GM12874 (cell line): ENCODE data around the gene ZNF205.

Source experiments
- CTCF ChIP-seq: IDR thresholded peaks from 2 replicates; pipeline ENCODE4 v1.5.1; 2011; ENCODE audit warnings: low read depth, mild to moderate bottlenecking, control low read depth, low read length, moderate library complexity; ENCODE audit not compliant: insufficient read depth

ZNF205 gene

GRCh38 chr16:3149193-3149530, 36.8 kb downstream of the ZNF205 start:
- no peak for TF ChIP-seq CTCF

GRCh38 chr16:3149630-3150345, 37.4 kb downstream of the ZNF205 start:
- peak; percentile 75 for TF ChIP-seq CTCF

- TF ChIP-seq CTCF, result no peak
These were observed 38.2 kb downstream of the ZNF205 start for GRCh38 chr16:3150346-3151218.

- TF ChIP-seq CTCF, result no peak
These were observed 39.6 kb downstream of the ZNF205 start for GRCh38 chr16:3152027-3152276.

- peak; percentile 45 for TF ChIP-seq CTCF
These were observed 40.0 kb downstream of the ZNF205 start for GRCh38 chr16:3152277-3152990.

- TF ChIP-seq CTCF, result no peak
These were observed 40.6 kb downstream of the ZNF205 start for GRCh38 chr16:3152991-3153368.

GRCh38 chr16:3155181-3155580, 42.8 kb downstream of the ZNF205 start:
- TF ChIP-seq CTCF, result no peak
